HG03558 (cell line): ENCODE data around the gene NUP188.
"Not testable (repeated sequence)": the region's sequence is repeated elsewhere in the genome, so short reads cannot be mapped to it uniquely, and the experiment has no call there.

Experiments
- ATAC-seq: cut with Tn5 transposase; IDR thresholded peaks from one replicate; pipeline ENCODE4 v1.9.1; 2021; ENCODE audit warnings: moderate number of reproducible peaks; ENCODE audit not compliant: unreplicated experiment; ENCODE audit errors: extremely low read depth

NUP188 gene

GRCh38 chr9:128940946-128941755 lies 6.3 kb upstream of the NUP188 start:
- no peak for ATAC-seq

GRCh38 chr9:128943832-128944620 lies 3.5 kb upstream of the NUP188 start:
- ATAC-seq, result no peak

GRCh38 chr9:128944966-128945365 lies 2.5 kb upstream of the NUP188 start:
- ATAC-seq, result not testable (repeated sequence)

- no peak for ATAC-seq
Observed at GRCh38 chr9:128945798-128946501, 1.5 kb upstream of the NUP188 start.

- peak; percentile 13 for ATAC-seq
Observed at GRCh38 chr9:128946571-128947276, 775 bp upstream of the NUP188 start.

- no peak for ATAC-seq
Observed at GRCh38 chr9:128947277-128947526, 297 bp upstream of the NUP188 start.

- not testable (repeated sequence) for ATAC-seq
Observed at GRCh38 chr9:128961403-128961802, 13.9 kb downstream of the NUP188 start.

GRCh38 chr9:128969491-128969890 lies 22.0 kb downstream of the NUP188 start:
- ATAC-seq, result no peak

- ATAC-seq, result no peak
Observed at GRCh38 chr9:128972956-128973355, 25.5 kb downstream of the NUP188 start.

- no peak for ATAC-seq
Observed at GRCh38 chr9:128979111-128979510, 31.6 kb downstream of the NUP188 start.

GRCh38 chr9:128983536-128983935 lies 36.0 kb downstream of the NUP188 start:
- no peak for ATAC-seq

GRCh38 chr9:128986671-128987070 lies 39.2 kb downstream of the NUP188 start:
- ATAC-seq, result no peak

- ATAC-seq, result no peak
Observed at GRCh38 chr9:128987805-128988204, 40.3 kb downstream of the NUP188 start.

- no peak for ATAC-seq
Observed at GRCh38 chr9:128992995-128993394, 45.5 kb downstream of the NUP188 start.

GRCh38 chr9:128995791-128996190 lies 48.3 kb downstream of the NUP188 start:
- ATAC-seq, result no peak

GRCh38 chr9:128998462-128998861 lies 51.0 kb downstream of the NUP188 start:
- no peak for ATAC-seq

GRCh38 chr9:128999581-129000206 lies 52.2 kb downstream of the NUP188 start:
- ATAC-seq, result no peak

- no peak for ATAC-seq
Observed at GRCh38 chr9:129001504-129002325, 54.2 kb downstream of the NUP188 start.

GRCh38 chr9:129002992-129003391 lies 55.5 kb downstream of the NUP188 start:
- ATAC-seq, result no peak
